B cell (primary cell): Measurements from ENCODE around the gene LENG8.

Experiments
- CTCF ChIP-seq: fragments of 200-600 bp; IDR thresholded peaks from one replicate; pipeline ENCODE4 v1.8.0; 2022; ENCODE audit warnings: antibody characterized with exemption, mild to moderate bottlenecking
- EZH2 ChIP-seq: IDR thresholded peaks from 2 replicates; pipeline ENCODE4 v1.6.1; 2012; ENCODE audit warnings: borderline replicate concordance, low read depth, mild to moderate bottlenecking, moderate library complexity, low read length; ENCODE audit not compliant: insufficient read depth, poor library complexity, severe bottlenecking

DNA sequence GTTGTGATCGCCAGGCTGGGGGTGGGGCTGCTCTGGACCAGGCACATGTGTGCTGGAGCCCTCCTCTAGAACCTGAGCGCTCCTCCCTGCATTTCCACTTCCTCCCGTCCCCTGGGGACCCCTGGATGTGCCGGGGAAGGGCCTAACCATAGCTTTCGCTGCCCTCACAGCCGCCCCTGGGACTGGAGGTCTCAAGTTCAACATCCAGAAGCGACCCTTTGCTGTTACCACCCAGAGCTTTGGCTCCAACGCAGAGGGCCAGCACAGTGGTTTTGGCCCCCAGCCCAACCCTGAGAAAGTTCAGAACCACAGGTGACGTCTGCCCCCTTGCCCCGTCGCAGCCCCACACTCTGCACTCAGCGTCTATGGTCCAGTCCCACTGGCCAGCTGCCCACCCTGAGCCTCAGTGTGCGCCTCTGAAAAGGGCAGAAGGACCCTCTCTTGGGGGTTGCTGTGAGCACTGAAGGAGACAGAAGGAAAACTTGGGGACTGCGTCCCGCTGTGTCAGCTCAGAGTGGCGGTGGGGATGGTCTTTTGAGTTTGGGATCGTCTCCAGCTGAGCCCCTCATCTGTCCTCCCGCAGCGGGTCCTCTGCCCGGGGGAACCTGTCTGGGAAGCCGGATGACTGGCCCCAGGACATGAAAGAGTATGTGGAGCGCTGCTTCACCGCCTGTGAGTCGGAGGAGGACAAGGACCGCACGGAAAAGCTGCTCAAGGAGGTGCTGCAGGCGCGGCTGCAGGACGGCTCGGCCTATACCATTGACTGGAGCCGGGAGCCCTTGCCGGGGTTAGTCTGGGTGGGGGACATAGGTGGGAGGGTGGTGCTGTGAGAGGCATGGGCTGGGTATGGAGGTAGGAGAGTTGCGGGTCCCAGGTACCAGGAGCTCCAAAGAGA is 6.0 kb downstream of the LENG8 start:
- TF ChIP-seq CTCF (no peak), EZH2 (no peak)
